Lower leg skin (tissue), 4 donors: Measurements from ENCODE around the gene KIAA0040. TPM values are rescaled to one million over a fixed set of nuclear protein-coding genes. Genes with fewer than 3 reads are reported as not detected.

Source experiments
- DNase-seq, 2 donors: peaks; one replicate each; pipeline ENCODE4 v3.0.0-alpha.2; 2019; ENCODE audit warnings: low spot score in 2 of 2
- H3K4me3 ChIP-seq: fragments of 200-600 bp; sonication (generic); 2 replicates; pipeline ENCODE4 v1.5.1; 2017; ENCODE audit warnings: mild to moderate bottlenecking, low read depth; ENCODE audit not compliant: poor library complexity, severe bottlenecking
- CTCF ChIP-seq, 3 donors: fragments of 450-650 bp; IDR thresholded peaks; one replicate each; pipeline ENCODE4 v1.5.1; 2016; ENCODE audit warnings: antibody characterized with exemption in 3 of 3, mild to moderate bottlenecking in 3 of 3, moderate library complexity in 2 of 3
- POLR2A ChIP-seq, 2 donors: fragments of 450-650 bp; IDR thresholded peaks; one replicate each; pipeline ENCODE4 v1.6.1; 2016 to 2017; ENCODE audit warnings: antibody characterized with exemption in 2 of 2, mild to moderate bottlenecking in 1 of 2, moderate library complexity in 1 of 2
- WGBS, 2 donors: methylation state at CpG; one replicate each; pipeline ENCODE4 v1.1.5; 2018; 5-methylcytosine and 5-hydroxymethylcytosine counted together
- intact Hi-C: fragments of 100-400 bp; cut with DNase I; formaldehyde crosslinking; loops from one replicate; pipeline ENCODE4 v1.15.0; 2023; ENCODE audit warnings: low total_unique reads
- total RNA-seq, 4 donors: library from RNA; depleted of rRNA; stranded (reverse); fragments of >200 nt; gene quantifications; one replicate each; pipeline ENCODE4 v1.1.0, GENCODE V29; 2016

The KIAA0040 gene
- total RNA-seq, 4 donors from 2014 or later: 12.3 to 16.3 (median 15.0) TPM

DNA sequence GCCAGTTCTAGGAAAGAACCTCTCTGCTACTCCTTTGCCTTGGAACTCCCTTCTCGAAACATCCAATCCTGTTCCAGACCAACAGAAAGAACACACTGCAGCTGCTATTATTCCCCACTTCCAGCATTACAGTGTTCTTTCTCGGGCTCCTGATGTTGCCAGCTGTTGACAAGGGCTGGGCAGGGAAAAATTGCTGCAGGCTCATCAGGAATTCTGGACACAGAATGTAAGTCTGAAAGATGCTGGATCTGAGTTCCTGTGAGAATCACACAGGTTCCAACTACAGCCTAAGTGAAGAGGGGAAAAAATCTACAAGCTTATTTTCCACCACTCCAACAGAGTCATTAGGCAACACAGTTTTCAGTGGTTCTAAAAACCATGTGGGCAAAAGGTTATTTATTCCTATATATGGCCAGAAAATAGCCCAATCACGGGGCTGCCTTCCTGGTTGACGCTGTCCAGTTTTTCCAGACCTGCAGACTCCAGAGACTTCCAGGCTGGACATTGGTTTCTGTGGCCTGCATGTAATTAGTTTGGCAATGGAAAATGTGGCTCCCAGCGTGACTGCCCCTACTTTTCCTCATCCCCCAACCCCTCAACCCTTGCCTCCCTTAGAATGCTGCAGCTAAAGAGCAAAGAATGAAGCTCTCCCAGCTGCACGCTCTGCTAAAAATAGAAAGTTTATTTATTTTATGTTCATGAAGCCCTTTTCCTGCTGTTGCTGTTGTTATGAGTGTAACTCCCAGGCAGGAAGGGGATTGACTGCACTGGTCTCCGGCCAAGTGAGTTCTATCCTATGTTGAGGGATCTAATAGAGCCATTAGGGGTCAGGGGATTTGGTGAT lies 8.3 kb upstream of the KIAA0040 start:
- intact Hi-C loops: no loop called here
- 44 to 47% methylated on average over 7 of the region's 7 CpGs for WGBS, 2 donors
- no peak for TF ChIP-seq POLR2A (IDR thresholded peaks at IDR 0.05)
- no peak for TF ChIP-seq CTCF (IDR thresholded peaks at IDR 0.05)
- H3K4me3 ChIP-seq: no peak overlapping the region
- no peak for DNase-seq

DNA sequence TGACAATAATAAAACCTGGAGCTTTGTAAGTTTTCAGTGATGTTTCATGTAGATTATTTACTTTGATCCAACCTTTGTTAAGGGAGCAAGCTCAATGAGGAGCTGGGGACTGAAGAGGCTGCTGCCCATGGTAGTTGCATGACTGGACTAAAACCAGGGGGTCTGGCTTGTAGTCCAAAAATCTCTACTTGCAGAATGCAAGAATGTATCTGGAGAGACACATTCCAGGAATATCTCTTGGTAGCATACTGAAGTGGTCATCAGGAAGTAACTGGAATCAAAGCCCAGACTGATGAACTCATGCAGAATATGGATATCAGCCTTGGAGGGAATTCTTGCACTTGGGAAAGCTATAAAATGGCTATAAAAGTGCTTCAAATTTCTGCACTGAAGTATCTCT lies 5.8 kb upstream of the KIAA0040 start:
- H3K4me3 ChIP-seq: no peak overlapping the region
- intact Hi-C loops: no loop called here
- DNase-seq: no peak
- no peak for TF ChIP-seq POLR2A (IDR thresholded peaks at IDR 0.05)
- no peak for TF ChIP-seq CTCF (IDR thresholded peaks at IDR 0.05)

DNA sequence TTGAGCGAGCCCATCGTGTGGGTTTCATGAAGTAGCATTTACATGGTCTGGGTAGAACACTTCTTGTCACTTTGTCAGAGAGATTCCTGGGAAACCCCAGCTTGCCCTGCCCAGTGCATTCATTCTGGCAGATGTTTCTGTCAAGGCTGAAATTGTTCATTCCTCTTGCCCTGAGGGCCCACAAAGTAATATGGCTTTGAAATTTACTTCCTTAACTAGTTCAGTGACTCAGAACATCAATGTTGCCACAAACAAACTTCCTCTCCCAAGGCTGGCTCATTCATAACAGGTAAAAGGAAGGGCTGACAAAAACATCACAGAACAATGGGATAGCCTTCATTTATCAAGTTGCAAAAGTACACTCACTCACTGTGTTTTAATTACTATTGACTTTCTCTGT lies 5.0 kb upstream of the KIAA0040 start:
- intact Hi-C loops: no loop called here
- 12 to 31% methylated on average over 2 of the region's 2 CpGs for WGBS, 2 donors
- no peak for DNase-seq
- H3K4me3 ChIP-seq: no peak overlapping the region
- TF ChIP-seq POLR2A (IDR thresholded peaks at IDR 0.05) (no peak), CTCF (IDR thresholded peaks at IDR 0.05) (no peak)

- WGBS, 2 donors: 22 to 34% methylated on average over 3 of the region's 3 CpGs
- no peak for DNase-seq
- H3K4me3 ChIP-seq: no peak overlapping the region
- TF ChIP-seq POLR2A (IDR thresholded peaks at IDR 0.05): no peak
- no peak for TF ChIP-seq CTCF (IDR thresholded peaks at IDR 0.05)
- intact Hi-C loops: no loop called here
Observed at GRCh38 chr1:175195798-175196197, 3.2 kb upstream of the KIAA0040 start.

DNA sequence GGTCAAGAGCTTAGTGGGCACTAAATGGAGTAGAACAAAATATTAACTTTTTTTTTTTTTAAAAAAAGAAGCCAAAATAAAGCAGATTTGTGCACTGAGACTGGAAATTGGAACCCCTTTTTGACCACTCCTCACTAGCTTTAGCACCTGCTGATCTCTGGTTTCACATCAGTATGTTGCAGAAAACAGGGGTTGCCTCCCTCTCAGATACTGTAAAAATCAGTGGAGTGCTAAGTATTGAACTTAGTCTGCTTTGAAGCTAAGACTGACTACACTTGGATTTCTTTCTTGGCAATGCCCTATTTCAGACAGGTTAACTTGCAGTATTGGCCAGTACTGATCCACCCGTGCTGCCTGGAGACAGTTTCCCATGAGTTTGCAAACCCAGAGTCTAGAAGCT lies 2.7 kb upstream of the KIAA0040 start:
- 0% methylated on average over 1 of the region's 1 CpG for WGBS, 2 donors
- no peak for TF ChIP-seq POLR2A (IDR thresholded peaks at IDR 0.05)
- no peak for TF ChIP-seq CTCF (IDR thresholded peaks at IDR 0.05)
- DNase-seq: no peak
- intact Hi-C loops: no loop called here
- H3K4me3 ChIP-seq: no peak overlapping the region

DNA sequence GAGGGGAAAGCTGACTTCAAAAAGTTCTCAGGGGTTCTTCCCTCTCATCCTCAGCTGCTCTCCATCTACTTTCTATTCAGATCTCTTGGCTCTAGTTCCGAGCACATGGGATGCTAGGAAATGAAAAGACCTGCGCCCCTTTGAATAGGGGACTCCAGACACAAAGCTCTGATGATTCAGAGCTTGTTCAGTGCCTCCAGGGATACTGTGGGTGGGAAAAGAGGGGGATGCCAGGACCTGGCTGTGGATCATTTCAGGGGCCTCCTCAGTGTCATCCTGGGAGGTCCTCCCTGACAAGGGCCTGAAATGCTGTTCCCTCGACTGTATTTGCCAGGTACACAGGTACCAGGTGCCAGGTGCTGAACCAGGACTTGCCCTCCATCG lies 943 bp upstream of the KIAA0040 start:
- DNase-seq: no peak
- TF ChIP-seq CTCF (IDR thresholded peaks at IDR 0.05) (no peak), POLR2A (IDR thresholded peaks at IDR 0.05) (no peak)
- no peak overlapping the region for H3K4me3 ChIP-seq
- WGBS, 2 donors: 47 to 58% methylated on average over 4 of the region's 4 CpGs
- intact Hi-C loops: no loop called here
